GM23338 (cell line): ENCODE measurements around the gene WDR93. TPM values are rescaled to one million over a fixed set of nuclear protein-coding genes. Genes with fewer than 3 reads are reported as not detected.

Source experiments
- ATAC-seq: fragments of 200-7000 bp; cut with Tn5 transposase; 3 replicates; pipeline ENCODE4 v1.9.1; 2020
- DNase-seq: peaks from one replicate; pipeline ENCODE4 v3.0.0-alpha.2; 2015; ENCODE audit warnings: low spot score
- H2AFZ ChIP-seq: fragments of 200-600 bp; sonication (generic); 2 replicates; pipeline ENCODE4 v1.8.0; 2016; ENCODE audit warnings: antibody characterized with exemption, mild to moderate bottlenecking, moderate library complexity
- H3F3A ChIP-seq: fragments of 200-600 bp; sonication (generic); replicated peaks from 2 replicates; pipeline ENCODE4 v1.8.0; 2017; ENCODE audit warnings: antibody characterized with exemption, mixed run types, low read depth
- H3K27ac ChIP-seq: fragments of 200-600 bp; sonication (generic); 2 replicates; pipeline ENCODE4 v1.6.1; 2016; ENCODE audit warnings: low read depth
- H3K27me3 ChIP-seq: fragments of 200-600 bp; sonication (generic); 2 replicates; pipeline ENCODE4 v1.8.0; 2016; ENCODE audit warnings: mild to moderate bottlenecking, mixed run types, moderate library complexity; ENCODE audit not compliant: insufficient read depth
- H3K36me3 ChIP-seq: fragments of 200-600 bp; sonication (generic); 2 replicates; pipeline ENCODE4 v1.8.0; 2016; ENCODE audit warnings: mild to moderate bottlenecking; ENCODE audit not compliant: insufficient read depth
- H3K4me1 ChIP-seq: fragments of 200-600 bp; sonication (generic); 2 replicates; pipeline ENCODE4 v1.8.0; 2016; ENCODE audit warnings: mild to moderate bottlenecking, moderate library complexity; ENCODE audit not compliant: insufficient read depth
- H3K4me2 ChIP-seq: fragments of 200-600 bp; sonication (generic); 2 replicates; pipeline ENCODE4 v1.7.1; 2017; ENCODE audit warnings: mixed run types
- H3K4me3 ChIP-seq: fragments of 200-600 bp; sonication (generic); 2 replicates; pipeline ENCODE4 v1.6.1; 2016; ENCODE audit warnings: mixed run types
- H3K79me2 ChIP-seq: fragments of 200-600 bp; sonication (generic); replicated peaks from 2 replicates; pipeline ENCODE4 v1.8.0; 2017; ENCODE audit warnings: mild to moderate bottlenecking; ENCODE audit not compliant: insufficient read depth
- H3K9me2 ChIP-seq: fragments of 200-600 bp; sonication (generic); 2 replicates; pipeline ENCODE4 v1.8.0; 2017; ENCODE audit not compliant: insufficient read depth
- H4K20me1 ChIP-seq: fragments of 200-600 bp; sonication (generic); replicated peaks from 2 replicates; pipeline ENCODE4 v1.8.0; 2017; ENCODE audit warnings: mild to moderate bottlenecking; ENCODE audit not compliant: insufficient read depth
- H3K27ac Mint-ChIP-seq: 2 replicates; pipeline ENCODE4 v1.8.0; 2020; ENCODE audit warnings: inconsistent platforms, mild to moderate bottlenecking, moderate library complexity, mixed read lengths
- H3K27me3 Mint-ChIP-seq: 3 replicates; pipeline ENCODE4 v1.8.0; 2022; ENCODE audit warnings: low read depth, mild to moderate bottlenecking, moderate library complexity, mixed read lengths, inconsistent platforms; ENCODE audit not compliant: insufficient read depth, poor library complexity
- H3K36me3 Mint-ChIP-seq: 3 replicates; pipeline ENCODE4 v1.8.0; 2021; ENCODE audit warnings: low read depth, mild to moderate bottlenecking, inconsistent platforms, moderate library complexity, mixed read lengths
- H3K4me1 Mint-ChIP-seq: 3 replicates; pipeline ENCODE4 v1.8.0; 2020; ENCODE audit warnings: mild to moderate bottlenecking, inconsistent platforms, mixed read lengths
- H3K4me3 Mint-ChIP-seq: 3 replicates; pipeline ENCODE4 v1.8.0; 2021; ENCODE audit warnings: moderate library complexity, mild to moderate bottlenecking, inconsistent platforms, mixed read lengths
- H3K9me3 Mint-ChIP-seq: 3 replicates; pipeline ENCODE4 v1.8.0; 2020; ENCODE audit warnings: moderate library complexity, mild to moderate bottlenecking, inconsistent platforms, mixed read lengths
- CREB1 ChIP-seq: fragments of 250-450 bp; sonication (Bioruptor Pico); IDR thresholded peaks from 2 replicates; pipeline ENCODE4 v1.5.0; 2020; ENCODE audit warnings: low read depth, mild to moderate bottlenecking, moderate library complexity
- CTCF ChIP-seq, 2 experiments: fragments of 200-600 bp in 1 of 2; sonication (generic) in 1 of 2; conservative IDR thresholded peaks; 2 replicates each; pipeline versions ENCODE4 v1.5.1 to v1.6.1; 2016 to 2017; ENCODE audit warnings: antibody characterized with exemption in 2 of 2, low read depth in 2 of 2, mild to moderate bottlenecking in 2 of 2, moderate library complexity in 1 of 2
- ETS1 ChIP-seq: IDR thresholded peaks from 2 replicates; pipeline ENCODE4 v1.6.1; 2016; ENCODE audit warnings: antibody characterized with exemption
- EZH2 ChIP-seq: fragments of 200-600 bp; sonication (generic); IDR thresholded peaks from one replicate; pipeline ENCODE4 v1.8.0; 2017; ENCODE audit warnings: antibody characterized with exemption, mild to moderate bottlenecking, low read depth; ENCODE audit not compliant: unreplicated experiment
- EZH2phosphoT487 ChIP-seq: fragments of 200-600 bp; sonication (generic); IDR thresholded peaks from one replicate; pipeline ENCODE4 v1.8.1; 2018; ENCODE audit warnings: antibody characterized with exemption; ENCODE audit not compliant: unreplicated experiment
- JUNB ChIP-seq: IDR thresholded peaks from one replicate; pipeline ENCODE4 v1.6.1; 2016; ENCODE audit warnings: antibody characterized with exemption; ENCODE audit not compliant: unreplicated experiment
- NANOG ChIP-seq: IDR thresholded peaks from 2 replicates; pipeline ENCODE4 v1.6.1; 2016; ENCODE audit warnings: antibody characterized with exemption, borderline replicate concordance
- POLR2AphosphoS5 ChIP-seq: IDR thresholded peaks from 2 replicates; pipeline ENCODE4 v1.6.1; 2016; ENCODE audit warnings: antibody characterized with exemption, low read depth
- REST ChIP-seq: IDR thresholded peaks from one replicate; pipeline ENCODE4 v1.6.1; 2018; ENCODE audit warnings: antibody characterized with exemption; ENCODE audit not compliant: unreplicated experiment
- ZNF114 ChIP-seq: fragments of 250-450 bp; sonication (Bioruptor Pico); IDR thresholded peaks from 2 replicates; pipeline ENCODE4 v1.5.0; 2020; ENCODE audit warnings: mild to moderate bottlenecking, moderate library complexity
- ZNF331 ChIP-seq: fragments of 250-450 bp; sonication (Bioruptor Pico); IDR thresholded peaks from 2 replicates; pipeline ENCODE4 v1.5.0; 2020; ENCODE audit warnings: low read depth, mild to moderate bottlenecking, moderate library complexity
- polyA plus RNA-seq: library from polyadenylated mRNA; unstranded; fragments of >200 nt; fragmentation: Nextera tagmentation; extraction: Ambion mirVana; gene quantifications from 2 replicates; pipeline ENCODE4 v1.2.1, GENCODE V29; 2016
- total RNA-seq: library from RNA; depleted of rRNA; stranded (reverse); fragments of >200 nt; shearing (Covaris generic); gene quantifications from 2 replicates; pipeline ENCODE4 v1.2.3, GENCODE V29; 2014

WDR93 gene
- total and polyA plus RNA-seq, 2 experiments from 2014 or later: 0.14 TPM; not detected in 1

- H3K79me2 ChIP-seq: peaks cover 16% of the 10 kb centered on the region
- peaks cover 5% of the 10 kb centered on the region for H3K27me3 Mint-ChIP-seq
- H3K27ac Mint-ChIP-seq: no peak overlapping the region
- H4K20me1 ChIP-seq: no peaks in the 10 kb centered on the region; the same call in 1 of the 2 replicates
- H3K9me2 ChIP-seq: no peaks in the 10 kb centered on the region
- no peak for ATAC-seq
- H3K4me2 ChIP-seq: peak overlapping the region; percentile 95
- peak overlapping the region; percentile 91 for H3K4me3 ChIP-seq
- no peaks in the 10 kb centered on the region for H3F3A ChIP-seq
- peaks cover 5% of the 10 kb centered on the region; the same call in 1 of the 2 replicates for H3K4me1 ChIP-seq
- H3K27ac ChIP-seq: no peak overlapping the region
- H3K36me3 ChIP-seq: no peaks in the 10 kb centered on the region
- H3K4me1 Mint-ChIP-seq: peaks cover 10% of the 10 kb centered on the region
- H3K36me3 Mint-ChIP-seq: peaks cover 17% of the 10 kb centered on the region
- H3K4me3 Mint-ChIP-seq: peak overlapping the region; percentile 92
- no peak for DNase-seq
- no peak for TF ChIP-seq CTCF (conservative IDR thresholded peaks at IDR 0.05; ENCODE audit: low read depth in 2 of 2)
- no peak for TF ChIP-seq POLR2AphosphoS5
- no peak for TF ChIP-seq EZH2phosphoT487
- no peak for TF ChIP-seq ETS1
- peak overlapping the region; percentile 90 for H2AFZ ChIP-seq
- H3K9me3 Mint-ChIP-seq: no peaks in the 10 kb centered on the region
- no peaks in the 10 kb centered on the region for H3K27me3 ChIP-seq
These were observed 36.3 kb upstream of the WDR93 start for GRCh38 chr15:89654301-89654761.

GRCh38 chr15:89654847-89655805 is 35.5 kb upstream of the WDR93 start, which contains the start of gene KIF7:
Gene KIF7 (minus strand): TSS chr15:89655467. CDS start chr15:89652930, 2,537 bp downstream.
- H3K27ac ChIP-seq: no peak within 1 kb of the TSS
- TF ChIP-seq CREB1 (CRISPR knock-in tag) (peak; percentile 95), REST (no peak), EZH2phosphoT487 (no peak), NANOG (no peak), EZH2 (no peak), ZNF331 (CRISPR knock-in tag) (no peak), JUNB (no peak), ZNF114 (CRISPR knock-in tag) (no peak)

More at GRCh38 chr15:89654847-89655805, 35.5 kb upstream of the WDR93 start, which contains the start of gene KIF7:
- peak; percentile 92 for ATAC-seq
- Histone ChIP-seq H3K4me1 (peaks cover 5% of the 10 kb centered on the region; the same call in 1 of the 2 replicates), H2AFZ (peak within 1 kb of the TSS; percentile 100), H3K4me2 (peak within 1 kb of the TSS; percentile 95), H4K20me1 (no peaks in the 10 kb centered on the region; the same call in 1 of the 2 replicates), H3K79me2 (peaks cover 16% of the 10 kb centered on the region), H3K27me3 (no peaks in the 10 kb centered on the region), H3K4me3 (peak within 1 kb of the TSS; percentile 91), H3K9me2 (no peaks in the 10 kb centered on the region), H3K36me3 (no peaks in the 10 kb centered on the region), H3F3A (no peaks in the 10 kb centered on the region)
- Mint-ChIP-seq H3K4me1 (peaks cover 10% of the 10 kb centered on the region), H3K36me3 (peaks cover 15% of the 10 kb centered on the region), H3K27me3 (peaks cover 5% of the 10 kb centered on the region), H3K4me3 (peak within 1 kb of the TSS; percentile 92), H3K27ac (no peak within 1 kb of the TSS), H3K9me3 (no peaks in the 10 kb centered on the region)
- DNase-seq: peak; percentile 83
